Parathyroid adenoma (tissue), 2 donors: ENCODE results near the gene SNAP47.
A peak's percentile ranks its signal among the peaks of the same experiment; 100 is the strongest.

Source experiments
- H2AFZ ChIP-seq: fragments of 300-600 bp; sonication (generic); one replicate; pipeline ENCODE4 v1.7.0; 2017; ENCODE audit warnings: antibody characterized with exemption, mild to moderate bottlenecking
- H3K27ac ChIP-seq: fragments of 300-600 bp; sonication (generic); one replicate; pipeline ENCODE4 v1.7.0; 2017
- H3K27me3 ChIP-seq: fragments of 300-600 bp; sonication (generic); one replicate; pipeline ENCODE4 v1.7.0; 2017; ENCODE audit warnings: low read length; ENCODE audit not compliant: control insufficient read depth, insufficient read depth
- H3K36me3 ChIP-seq: fragments of 300-600 bp; sonication (generic); one replicate; pipeline ENCODE4 v1.7.0; 2017; ENCODE audit warnings: low read length; ENCODE audit not compliant: control insufficient read depth, insufficient read depth
- H3K4me1 ChIP-seq: fragments of 300-600 bp; sonication (generic); one replicate; pipeline ENCODE4 v1.7.0; 2017; ENCODE audit warnings: control low read depth
- H3K4me2 ChIP-seq: fragments of 300-600 bp; sonication (generic); one replicate; pipeline ENCODE4 v1.7.0; 2017; ENCODE audit warnings: low read length
- H3K4me3 ChIP-seq: fragments of 300-600 bp; sonication (generic); one replicate; pipeline ENCODE4 v1.7.0; 2017; ENCODE audit warnings: low read depth, low read length
- H3K79me2 ChIP-seq: fragments of 300-600 bp; sonication (generic); one replicate; pipeline ENCODE4 v1.7.0; 2017; ENCODE audit warnings: control low read depth
- H3K9ac ChIP-seq: fragments of 300-600 bp; sonication (generic); one replicate; pipeline ENCODE4 v1.7.0; 2017; ENCODE audit warnings: mild to moderate bottlenecking
- H3K9me3 ChIP-seq: fragments of 300-600 bp; sonication (generic); one replicate; pipeline ENCODE4 v1.7.0; 2017; ENCODE audit warnings: low read length; ENCODE audit not compliant: control insufficient read depth
- CTCF ChIP-seq: fragments of 300-600 bp; sonication (generic); IDR thresholded peaks from one replicate; pipeline ENCODE4 v1.7.0; 2017; ENCODE audit warnings: antibody characterized with exemption, mild to moderate bottlenecking
- donor health status: primary hyperparathyroidism.

Gene SNAP47

GRCh38 chr1:227731696-227732585 is 3.3 kb upstream of the SNAP47 start:
- no peak overlapping the region for H2AFZ ChIP-seq
- H3K4me1 ChIP-seq: peaks cover 13% of the 10 kb centered on the region
- H3K9me3 ChIP-seq: no peaks in the 10 kb centered on the region
- H3K4me2 ChIP-seq: no peak overlapping the region
- H3K36me3 ChIP-seq: no peaks in the 10 kb centered on the region
- no peak for TF ChIP-seq CTCF
- H3K79me2 ChIP-seq: peaks cover 6% of the 10 kb centered on the region
- H3K4me3 ChIP-seq: no peak overlapping the region
- no peak overlapping the region for H3K27ac ChIP-seq
- no peaks in the 10 kb centered on the region for H3K27me3 ChIP-seq
- H3K9ac ChIP-seq: no peak overlapping the region

GRCh38 chr1:227732586-227733308 is 2.5 kb upstream of the SNAP47 start:
- TF ChIP-seq CTCF: no peak
- Histone ChIP-seq H3K36me3 (no peaks in the 10 kb centered on the region), H3K4me1 (peaks cover 13% of the 10 kb centered on the region), H2AFZ (no peak overlapping the region), H3K9me3 (no peaks in the 10 kb centered on the region), H3K4me2 (no peak overlapping the region), H3K79me2 (peaks cover 12% of the 10 kb centered on the region), H3K9ac (no peak overlapping the region), H3K27me3 (no peaks in the 10 kb centered on the region), H3K27ac (no peak overlapping the region), H3K4me3 (no peak overlapping the region)

- Histone ChIP-seq H3K9ac (no peak overlapping the region), H3K27ac (no peak overlapping the region), H3K4me3 (no peak overlapping the region), H2AFZ (no peak overlapping the region), H3K4me1 (peaks cover 13% of the 10 kb centered on the region), H3K79me2 (peaks cover 12% of the 10 kb centered on the region), H3K36me3 (no peaks in the 10 kb centered on the region), H3K4me2 (no peak overlapping the region), H3K9me3 (no peaks in the 10 kb centered on the region), H3K27me3 (no peaks in the 10 kb centered on the region)
- TF ChIP-seq CTCF: no peak
Measured at GRCh38 chr1:227733309-227733705, 1.9 kb upstream of the SNAP47 start.

GRCh38 chr1:227733751-227734545 is 1.3 kb upstream of the SNAP47 start:
- H3K9ac ChIP-seq: no peak overlapping the region
- no peaks in the 10 kb centered on the region for H3K27me3 ChIP-seq
- H3K4me2 ChIP-seq: peak overlapping the region; percentile 78
- H3K27ac ChIP-seq: no peak overlapping the region
- H3K9me3 ChIP-seq: no peaks in the 10 kb centered on the region
- peaks cover 13% of the 10 kb centered on the region for H3K4me1 ChIP-seq
- H3K4me3 ChIP-seq: peak overlapping the region; percentile 76
- H3K79me2 ChIP-seq: peaks cover 17% of the 10 kb centered on the region
- H2AFZ ChIP-seq: no peak overlapping the region
- no peak for TF ChIP-seq CTCF
- no peaks in the 10 kb centered on the region for H3K36me3 ChIP-seq
